K562 (cell line): Measurements from ENCODE around the gene ZNF280D. TPM values are rescaled to one million over a fixed set of nuclear protein-coding genes. Genes with fewer than 3 reads are reported as not detected.

ENCODE experiments used
- C11orf30 ChIP-seq: fragments of 450-650 bp; IDR thresholded peaks from 2 replicates; pipeline ENCODE4 v1.6.1; 2016; ENCODE audit warnings: low read depth, mild to moderate bottlenecking
- EGR1 ChIP-seq: fragments of 450-650 bp; conservative IDR thresholded peaks from 2 replicates; pipeline ENCODE4 v1.6.1; 2017; ENCODE audit warnings: mild to moderate bottlenecking
- ESRRA ChIP-seq: fragments of 450-650 bp; IDR thresholded peaks from 2 replicates; pipeline ENCODE4 v1.6.1; 2014; ENCODE audit warnings: low read depth, mild to moderate bottlenecking, moderate library complexity, borderline replicate concordance
- GTF3C2 ChIP-seq: IDR thresholded peaks from 3 replicates; pipeline ENCODE4 v1.6.1; 2011; ENCODE audit warnings: borderline replicate concordance, mild to moderate bottlenecking, moderate library complexity; ENCODE audit not compliant: insufficient read length; ENCODE audit errors: extremely low read depth
- HCFC1 ChIP-seq: IDR thresholded peaks from 2 replicates; pipeline ENCODE4 v1.6.1; 2012; ENCODE audit warnings: low read depth, low read length, improper control_type of control experiment
- JUN ChIP-seq, 2 experiments: sonication (generic) in 1 of 2; formaldehyde crosslinking in 1 of 2; IDR thresholded peaks; 2 replicates each; pipeline versions ENCODE4 v1.6.1 to v1.8.0; 2012 to 2022; ENCODE audit warnings: borderline replicate concordance in 2 of 2, mild to moderate bottlenecking in 2 of 2, improper control_type of control experiment in 1 of 2, low read depth in 1 of 2, low read length in 1 of 2, missing genetic modification reagents in 1 of 2
- NFE2 ChIP-seq: IDR thresholded peaks from 2 replicates; pipeline ENCODE4 v1.6.1; 2014; ENCODE audit warnings: antibody characterized with exemption, low read depth
- SIN3A ChIP-seq, 2 experiments: fragments of 150-350 bp in 1 of 2; IDR thresholded peaks; 2 replicates each; pipeline ENCODE4 v1.6.1; 2011 to 2016; ENCODE audit warnings: borderline replicate concordance in 2 of 2, low read depth in 2 of 2, low read length in 2 of 2, mild to moderate bottlenecking in 2 of 2, moderate library complexity in 2 of 2; ENCODE audit not compliant: control insufficient read depth in 1 of 2
- TCFL5 ChIP-seq: fragments of 250-450 bp; sonication (Bioruptor Pico); conservative IDR thresholded peaks from 2 replicates; pipeline ENCODE4 v1.6.1; 2021; ENCODE audit warnings: mild to moderate bottlenecking, moderate library complexity, matching md5 sums
- ZNF589 ChIP-seq: fragments of 200-800 bp; sonication (Bioruptor generic); IDR thresholded peaks from 2 replicates; pipeline ENCODE4 v1.6.1; 2016; ENCODE audit warnings: low read depth, missing genetic modification characterization, missing compliant biosample characterization
- ZNF695 ChIP-seq: fragments of 450-650 bp; formaldehyde crosslinking; IDR thresholded peaks from 2 replicates; pipeline ENCODE4 v1.4.0; 2020; ENCODE audit warnings: mild to moderate bottlenecking, moderate library complexity
- polyA plus RNA-seq, 8 experiments: library from polyadenylated mRNA; depleted of rRNA in 4 of 8; stranded (reverse) in 5 of 8; unstranded in 3 of 8; fragments of >200 nt; fragmentation: Nextera tagmentation in 2 of 8; fragmentation: Illumina TruSeq in 1 of 8; extraction: Ambion mirVana in 2 of 8; extraction: Trizol in 1 of 8; gene quantifications; 2 replicates each; pipeline versions ENCODE4 v1.2.1 to v1.2.3, GENCODE V29; 2011 to 2014; ENCODE audit warnings: inconsistent platforms in 1 of 8, missing spikeins in 1 of 8
- total RNA-seq, 7 experiments: library from RNA; depleted of rRNA in 6 of 7; stranded (reverse); fragments of >200 nt in 6 of 7; fragmentation: Illumina TruSeq in 2 of 7; extraction: Trizol in 2 of 7; gene quantifications; 2 replicates each; pipeline versions ENCODE4 v1.2.1 to v1.2.3, GENCODE V29; 2011 to 2021; ENCODE audit warnings: low replicate concordance in 1 of 7
- TF ChIP-seq, protein P1 (sequence below): sonication (generic); formaldehyde crosslinking; IDR thresholded peaks from 2 replicates; pipeline ENCODE4 v1.8.0; 2023; ENCODE audit warnings: missing genetic modification reagents, mild to moderate bottlenecking, borderline replicate concordance
- TF ChIP-seq, protein P2 (sequence below): fragments of 250-450 bp; sonication (Bioruptor Pico); IDR thresholded peaks from 2 replicates; pipeline ENCODE4 v1.8.0; 2021; ENCODE audit warnings: mild to moderate bottlenecking, moderate library complexity
- TF ChIP-seq, protein P3 (sequence below): sonication (generic); formaldehyde crosslinking; IDR thresholded peaks from 2 replicates; pipeline ENCODE4 v1.8.1; 2023; ENCODE audit warnings: mild to moderate bottlenecking, missing genetic modification reagents, moderate library complexity

The ZNF280D gene
- total and polyA plus RNA-seq, 9 of the 15 experiments (the other 6 are each of a cell fraction or from before 2014, with no cell fraction given): 8.3 to 21.8 (median 18.4) TPM

DNA sequence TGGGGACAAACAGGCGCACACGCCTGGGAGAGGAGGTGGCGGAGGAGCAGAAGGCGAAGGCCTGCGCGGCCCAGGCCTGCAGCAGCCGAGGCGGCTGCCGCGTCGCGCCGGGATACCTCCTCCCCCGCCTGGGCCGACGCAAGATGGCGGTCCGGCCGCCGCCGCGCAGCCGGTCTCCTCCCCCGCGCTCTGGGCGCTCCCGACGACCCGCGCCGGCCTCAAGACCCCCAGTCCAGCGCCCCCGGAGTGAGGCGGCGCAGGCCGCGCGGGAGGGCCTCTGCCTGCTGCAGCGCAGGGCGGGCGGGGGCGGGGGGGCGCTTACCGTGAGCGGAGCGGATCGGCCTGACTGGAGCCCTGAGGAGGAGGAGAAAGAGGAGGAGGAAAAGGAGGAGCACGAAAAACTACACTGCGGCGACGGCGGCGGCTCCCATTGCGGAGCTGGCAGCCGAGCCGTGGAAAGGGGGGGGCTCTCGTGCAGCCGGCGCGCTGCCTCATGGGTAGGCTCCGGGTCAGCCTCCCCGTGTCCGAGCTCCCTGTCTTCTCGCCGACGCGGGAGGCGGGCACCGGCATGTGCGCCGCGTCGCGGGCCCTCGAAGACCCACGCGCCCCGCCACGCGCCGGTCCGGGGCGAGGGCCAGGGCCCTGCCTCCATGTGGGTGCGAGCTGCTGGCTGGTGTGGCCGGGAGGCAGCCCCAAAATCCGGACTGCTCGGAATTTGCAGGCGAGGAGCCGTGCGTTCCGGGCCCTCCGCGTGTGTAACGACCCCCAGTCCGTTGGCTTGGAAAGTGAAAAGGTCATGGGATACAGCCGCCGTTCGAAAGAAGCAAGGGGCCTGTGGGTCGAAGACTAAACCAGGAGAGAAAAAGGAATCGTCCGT is at the start of gene ZNF280D (continued):
- TF ChIP-seq, protein P1, sequence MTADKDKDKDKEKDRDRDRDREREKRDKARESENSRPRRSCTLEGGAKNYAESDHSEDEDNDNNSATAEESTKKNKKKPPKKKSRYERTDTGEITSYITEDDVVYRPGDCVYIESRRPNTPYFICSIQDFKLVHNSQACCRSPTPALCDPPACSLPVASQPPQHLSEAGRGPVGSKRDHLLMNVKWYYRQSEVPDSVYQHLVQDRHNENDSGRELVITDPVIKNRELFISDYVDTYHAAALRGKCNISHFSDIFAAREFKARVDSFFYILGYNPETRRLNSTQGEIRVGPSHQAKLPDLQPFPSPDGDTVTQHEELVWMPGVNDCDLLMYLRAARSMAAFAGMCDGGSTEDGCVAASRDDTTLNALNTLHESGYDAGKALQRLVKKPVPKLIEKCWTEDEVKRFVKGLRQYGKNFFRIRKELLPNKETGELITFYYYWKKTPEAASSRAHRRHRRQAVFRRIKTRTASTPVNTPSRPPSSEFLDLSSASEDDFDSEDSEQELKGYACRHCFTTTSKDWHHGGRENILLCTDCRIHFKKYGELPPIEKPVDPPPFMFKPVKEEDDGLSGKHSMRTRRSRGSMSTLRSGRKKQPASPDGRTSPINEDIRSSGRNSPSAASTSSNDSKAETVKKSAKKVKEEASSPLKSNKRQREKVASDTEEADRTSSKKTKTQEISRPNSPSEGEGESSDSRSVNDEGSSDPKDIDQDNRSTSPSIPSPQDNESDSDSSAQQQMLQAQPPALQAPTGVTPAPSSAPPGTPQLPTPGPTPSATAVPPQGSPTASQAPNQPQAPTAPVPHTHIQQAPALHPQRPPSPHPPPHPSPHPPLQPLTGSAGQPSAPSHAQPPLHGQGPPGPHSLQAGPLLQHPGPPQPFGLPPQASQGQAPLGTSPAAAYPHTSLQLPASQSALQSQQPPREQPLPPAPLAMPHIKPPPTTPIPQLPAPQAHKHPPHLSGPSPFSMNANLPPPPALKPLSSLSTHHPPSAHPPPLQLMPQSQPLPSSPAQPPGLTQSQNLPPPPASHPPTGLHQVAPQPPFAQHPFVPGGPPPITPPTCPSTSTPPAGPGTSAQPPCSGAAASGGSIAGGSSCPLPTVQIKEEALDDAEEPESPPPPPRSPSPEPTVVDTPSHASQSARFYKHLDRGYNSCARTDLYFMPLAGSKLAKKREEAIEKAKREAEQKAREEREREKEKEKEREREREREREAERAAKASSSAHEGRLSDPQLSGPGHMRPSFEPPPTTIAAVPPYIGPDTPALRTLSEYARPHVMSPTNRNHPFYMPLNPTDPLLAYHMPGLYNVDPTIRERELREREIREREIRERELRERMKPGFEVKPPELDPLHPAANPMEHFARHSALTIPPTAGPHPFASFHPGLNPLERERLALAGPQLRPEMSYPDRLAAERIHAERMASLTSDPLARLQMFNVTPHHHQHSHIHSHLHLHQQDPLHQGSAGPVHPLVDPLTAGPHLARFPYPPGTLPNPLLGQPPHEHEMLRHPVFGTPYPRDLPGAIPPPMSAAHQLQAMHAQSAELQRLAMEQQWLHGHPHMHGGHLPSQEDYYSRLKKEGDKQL (CRISPR knock-in tag): peak; percentile 92
- TF ChIP-seq ZNF695 (CRISPR knock-in tag): peak; percentile 90; the same call in 1 of the 2 replicates
- TF ChIP-seq TCFL5 (CRISPR knock-in tag): no peak
- peak; percentile 66 for TF ChIP-seq HCFC1
- TF ChIP-seq NFE2: no peak
- TF ChIP-seq, protein P2, sequence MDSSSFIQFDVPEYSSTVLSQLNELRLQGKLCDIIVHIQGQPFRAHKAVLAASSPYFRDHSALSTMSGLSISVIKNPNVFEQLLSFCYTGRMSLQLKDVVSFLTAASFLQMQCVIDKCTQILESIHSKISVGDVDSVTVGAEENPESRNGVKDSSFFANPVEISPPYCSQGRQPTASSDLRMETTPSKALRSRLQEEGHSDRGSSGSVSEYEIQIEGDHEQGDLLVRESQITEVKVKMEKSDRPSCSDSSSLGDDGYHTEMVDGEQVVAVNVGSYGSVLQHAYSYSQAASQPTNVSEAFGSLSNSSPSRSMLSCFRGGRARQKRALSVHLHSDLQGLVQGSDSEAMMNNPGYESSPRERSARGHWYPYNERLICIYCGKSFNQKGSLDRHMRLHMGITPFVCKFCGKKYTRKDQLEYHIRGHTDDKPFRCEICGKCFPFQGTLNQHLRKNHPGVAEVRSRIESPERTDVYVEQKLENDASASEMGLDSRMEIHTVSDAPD (CRISPR knock-in tag): peak; percentile 58; the same call in 1 of the 2 replicates
- no peak for TF ChIP-seq C11orf30
- TF ChIP-seq, protein P3, sequence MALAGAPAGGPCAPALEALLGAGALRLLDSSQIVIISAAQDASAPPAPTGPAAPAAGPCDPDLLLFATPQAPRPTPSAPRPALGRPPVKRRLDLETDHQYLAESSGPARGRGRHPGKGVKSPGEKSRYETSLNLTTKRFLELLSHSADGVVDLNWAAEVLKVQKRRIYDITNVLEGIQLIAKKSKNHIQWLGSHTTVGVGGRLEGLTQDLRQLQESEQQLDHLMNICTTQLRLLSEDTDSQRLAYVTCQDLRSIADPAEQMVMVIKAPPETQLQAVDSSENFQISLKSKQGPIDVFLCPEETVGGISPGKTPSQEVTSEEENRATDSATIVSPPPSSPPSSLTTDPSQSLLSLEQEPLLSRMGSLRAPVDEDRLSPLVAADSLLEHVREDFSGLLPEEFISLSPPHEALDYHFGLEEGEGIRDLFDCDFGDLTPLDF (CRISPR knock-in tag): peak; percentile 95
- TF ChIP-seq SIN3A (IDR thresholded peaks at IDR 0.05; ENCODE audit: borderline replicate concordance in 2 of 2, control insufficient read depth in 1 of 2, low read depth in 2 of 2, low read length in 2 of 2): no peak
- TF ChIP-seq EGR1: peak; percentile 51
- peak; percentile 85; the same call in 1 of the 2 replicates for TF ChIP-seq JUN (IDR thresholded peaks at IDR 0.05; ENCODE audit: borderline replicate concordance, low read depth, low read length)
- peak; percentile 97; the same call in 1 of the 2 replicates for TF ChIP-seq JUN (CRISPR knock-in tag; IDR thresholded peaks at IDR 0.05; ENCODE audit: borderline replicate concordance)
- peak; percentile 90 for TF ChIP-seq ZNF589 (CRISPR knock-in tag)
- no peak for TF ChIP-seq GTF3C2
- TF ChIP-seq ESRRA: peak; percentile 55
